ENCODE measurements around the gene ZNF346.

The ZNF346 gene

DNA sequence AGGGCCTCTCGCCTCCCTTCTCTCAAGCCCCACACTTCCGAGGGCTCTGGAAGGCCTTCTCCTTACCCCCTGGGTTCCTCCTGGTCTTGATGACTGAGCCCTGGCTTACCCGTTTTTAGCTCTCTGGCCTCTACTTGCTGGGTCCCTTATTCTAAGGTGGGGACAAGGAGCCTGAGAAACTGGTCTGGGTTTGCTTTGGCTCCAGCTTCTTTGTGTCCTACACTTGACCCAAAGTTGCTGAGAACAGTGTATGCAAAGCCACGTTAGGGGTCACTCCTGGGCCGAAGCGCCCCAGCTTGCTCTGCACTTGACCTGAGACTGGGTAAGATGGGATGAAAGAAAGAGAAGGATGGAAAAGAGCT is 788 bp downstream of the ZNF346 start:
- Histone ChIP-seq H3K4me1 (peaks cover 14 to 30% (median 26%) of the 10 kb centered on the region in 10 experiments), H3K4me3 (peak overlapping the region; percentile 88 to 100 (median 94)), H3K4me2 (peak overlapping the region; percentile 81 to 97 (median 92)), H3K36me3 (peaks cover 6 to 41% (median 26%) of the 10 kb centered on the region in 11 experiments; a peak in 18 of 22 replicates), H4K20me1 (peaks cover 0 to 23% (median 0%) of the 10 kb centered on the region in 11 experiments; a peak in 3 of 22 replicates), H3K27me3 (no peaks in the 10 kb centered on the region), H3K9ac (peak overlapping the region; percentile 89 to 98 (median 95)), H3K9me3 (replicated peaks in 1 of 11) (no peaks in the 10 kb centered on the region), H3K27ac (peak overlapping the region in 10 of 11 experiments; percentile 82 to 95 (median 90); a peak in 20 of 22 replicates)
- TF ChIP-seq Cebpa-rat (IDR thresholded peaks at IDR 0.05): no peak

DNA sequence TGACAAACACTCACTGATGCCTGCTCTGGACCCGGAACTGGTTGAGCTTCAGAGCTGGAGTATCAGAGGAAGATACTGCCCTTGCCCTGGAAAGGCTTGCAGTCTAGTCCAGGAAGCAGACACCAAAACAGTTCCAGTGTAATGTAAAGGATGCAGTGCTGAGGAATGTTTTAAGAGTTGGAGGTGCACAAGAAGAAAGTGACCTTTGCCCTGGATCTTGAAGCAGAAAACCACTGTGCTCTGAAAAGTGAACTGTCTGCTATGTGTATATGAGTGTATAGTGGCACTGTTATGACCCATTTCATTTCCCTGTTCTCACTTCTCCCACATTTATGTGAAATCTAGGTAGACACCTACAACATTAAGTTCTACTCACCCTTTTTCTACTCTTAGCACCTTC is 2.1 kb downstream of the ZNF346 start:
- peak overlapping the region in 9 of 11 experiments; percentile 3 to 32 (median 17); a peak in 10 of 22 replicates for H3K4me2 ChIP-seq
- H3K27me3 ChIP-seq: no peaks in the 10 kb centered on the region
- peaks cover 10 to 51% (median 34%) of the 10 kb centered on the region in 11 experiments for H3K36me3 ChIP-seq
- H3K27ac ChIP-seq: no peak overlapping the region
- H3K4me3 ChIP-seq: no peak overlapping the region
- H3K9me3 ChIP-seq (replicated peaks in 1 of 11): peaks cover 0 to 8% (median 7%) of the 10 kb centered on the region in 11 experiments; a peak in 11 of 22 replicates
- H3K9ac ChIP-seq: no peak overlapping the region
- TF ChIP-seq Cebpa-rat (IDR thresholded peaks at IDR 0.05): no peak
- peaks cover 14 to 30% (median 26%) of the 10 kb centered on the region in 10 experiments for H3K4me1 ChIP-seq
- H4K20me1 ChIP-seq: peaks cover 0 to 26% (median 0%) of the 10 kb centered on the region in 11 experiments; a peak in 3 of 22 replicates

DNA sequence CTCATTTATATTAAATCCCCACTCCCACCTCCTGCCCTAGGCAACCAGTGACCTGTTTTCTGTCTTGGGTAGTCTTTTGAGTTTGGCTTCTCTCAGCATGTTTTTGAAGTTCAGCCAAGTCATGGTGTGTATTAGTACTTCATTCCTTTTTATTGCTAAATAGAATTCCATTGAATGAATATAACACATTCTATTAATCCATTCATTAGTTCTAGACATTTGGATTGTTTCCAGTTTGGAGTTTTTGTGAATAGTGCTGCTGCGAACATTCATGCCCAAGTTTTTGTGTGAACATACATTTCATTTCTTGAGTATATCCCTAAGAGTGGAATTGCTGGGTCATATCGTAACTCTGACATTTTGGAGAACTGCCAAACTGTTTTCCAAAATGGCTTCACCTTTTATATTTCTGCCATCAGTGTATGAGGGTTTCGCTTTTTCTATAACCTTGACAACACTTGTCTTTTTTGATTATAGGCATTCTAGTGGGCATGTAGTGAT is 2.7 kb downstream of the ZNF346 start:
- Histone ChIP-seq H3K4me2 (peak overlapping the region in 7 of 11 experiments; percentile 3 to 32 (median 10); a peak in 5 of 22 replicates), H3K27ac (no peak overlapping the region), H3K4me3 (no peak overlapping the region), H4K20me1 (peaks cover 0 to 26% (median 0%) of the 10 kb centered on the region in 11 experiments; a peak in 3 of 22 replicates), H3K36me3 (peaks cover 12 to 57% (median 38%) of the 10 kb centered on the region in 11 experiments), H3K4me1 (peaks cover 14 to 30% (median 26%) of the 10 kb centered on the region in 10 experiments), H3K27me3 (no peaks in the 10 kb centered on the region), H3K9ac (no peak overlapping the region), H3K9me3 (replicated peaks in 1 of 11) (peaks cover under 1 to 12% (median 10%) of the 10 kb centered on the region in 11 experiments; a peak in 13 of 22 replicates)
- TF ChIP-seq Cebpa-rat (IDR thresholded peaks at IDR 0.05): no peak

DNA sequence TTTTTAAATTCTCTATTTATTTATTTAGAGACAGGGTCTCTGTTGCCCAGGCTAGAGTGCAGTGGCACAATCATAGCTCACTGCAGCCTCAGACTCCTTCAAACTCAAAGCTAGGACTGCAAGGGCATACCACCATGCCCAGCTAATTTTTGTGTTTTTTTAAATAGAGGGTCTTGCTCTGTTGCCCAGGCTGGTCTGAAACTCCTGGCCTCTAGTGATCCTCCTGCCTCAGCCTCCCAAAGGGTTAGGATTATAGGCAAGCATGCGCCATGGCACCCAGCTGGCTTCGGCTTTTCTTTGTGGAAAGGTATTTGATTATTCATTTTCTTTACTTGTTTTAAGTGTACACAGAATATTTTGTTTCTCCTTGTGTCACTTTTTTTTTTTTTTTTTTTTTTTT is 5.2 kb downstream of the ZNF346 start:
- Histone ChIP-seq H4K20me1 (peaks cover 0 to 34% (median 0%) of the 10 kb centered on the region in 11 experiments; a peak in 3 of 22 replicates), H3K27me3 (no peaks in the 10 kb centered on the region), H3K4me2 (no peak overlapping the region), H3K36me3 (peaks cover 12 to 82% (median 61%) of the 10 kb centered on the region in 11 experiments), H3K4me1 (peaks cover 6 to 22% (median 15%) of the 10 kb centered on the region in 10 experiments; a peak in 19 of 20 replicates), H3K4me3 (no peak overlapping the region), H3K9me3 (replicated peaks in 1 of 11) (peaks cover 11 to 35% (median 31%) of the 10 kb centered on the region in 11 experiments; a peak in 21 of 22 replicates), H3K9ac (no peak overlapping the region), H3K27ac (no peak overlapping the region)
- no peak for TF ChIP-seq Cebpa-rat (IDR thresholded peaks at IDR 0.05)

DNA sequence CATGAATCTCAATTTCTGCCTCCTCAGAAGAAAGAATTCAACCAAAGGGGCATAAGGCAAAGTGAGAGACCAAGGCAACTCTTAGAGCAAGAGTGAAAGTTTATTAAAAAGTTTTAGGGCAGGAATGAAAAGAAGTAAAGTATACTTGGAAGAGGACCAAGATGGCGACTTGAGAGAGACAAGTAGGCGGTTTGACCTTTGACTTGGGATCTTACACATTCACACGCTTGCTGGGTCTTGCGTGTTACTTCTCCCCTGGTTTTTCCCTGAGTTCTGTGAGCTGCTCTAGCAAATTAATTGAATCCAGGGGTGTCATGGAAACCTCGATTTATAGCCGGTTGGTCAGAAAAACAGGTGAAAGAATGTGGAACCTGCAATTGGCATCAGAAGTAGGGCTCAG is 7.0 kb downstream of the ZNF346 start:
- no peak for TF ChIP-seq Cebpa-rat (IDR thresholded peaks at IDR 0.05)
- Histone ChIP-seq H4K20me1 (peaks cover 0 to 39% (median 0%) of the 10 kb centered on the region in 11 experiments; a peak in 6 of 22 replicates), H3K27me3 (no peaks in the 10 kb centered on the region), H3K4me2 (no peak overlapping the region), H3K9ac (no peak overlapping the region), H3K27ac (no peak overlapping the region), H3K4me1 (peaks cover 0 to 11% (median 4%) of the 10 kb centered on the region in 10 experiments; a peak in 8 of 20 replicates), H3K9me3 (replicated peaks in 1 of 11) (peaks cover 11 to 39% (median 31%) of the 10 kb centered on the region in 11 experiments; a peak in 21 of 22 replicates), H3K36me3 (peaks cover 12 to 96% (median 77%) of the 10 kb centered on the region in 11 experiments), H3K4me3 (no peak overlapping the region)

DNA sequence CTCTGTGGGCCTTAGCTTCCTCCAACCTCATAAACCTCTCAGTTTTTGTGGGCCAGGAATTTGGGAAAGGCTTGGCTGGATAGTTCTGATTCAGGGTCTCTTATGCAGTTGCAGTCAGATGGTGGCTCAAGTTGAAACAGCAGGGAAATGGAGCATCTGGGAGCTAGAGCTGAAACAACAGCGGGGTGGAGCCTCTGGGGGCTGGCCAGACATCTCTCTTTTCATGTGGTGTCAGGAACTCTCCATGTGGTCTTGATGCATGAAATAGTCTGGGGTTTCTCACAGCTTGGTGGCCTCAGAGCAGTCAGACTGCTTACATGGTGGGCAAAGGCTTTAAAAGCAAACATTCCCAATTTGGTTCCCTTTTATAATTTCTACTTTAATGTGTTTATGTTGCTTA is 13.5 kb downstream of the ZNF346 start:
- Histone ChIP-seq H4K20me1 (peaks cover 11 to 81% (median 30%) of the 10 kb centered on the region in 11 experiments; a peak in 15 of 22 replicates), H3K27me3 (no peaks in the 10 kb centered on the region), H3K9me3 (replicated peaks in 1 of 11) (peaks cover 3 to 22% (median 12%) of the 10 kb centered on the region in 11 experiments; a peak in 21 of 22 replicates), H3K4me2 (peak overlapping the region in 9 of 11 experiments; percentile 11 to 73 (median 47); a peak in 17 of 22 replicates), H3K36me3 (peaks cover 4 to 86% (median 63%) of the 10 kb centered on the region in 11 experiments), H3K4me3 (no peak overlapping the region), H3K9ac (no peak overlapping the region), H3K27ac (no peak overlapping the region), H3K4me1 (peaks cover 0 to 40% (median 30%) of the 10 kb centered on the region in 10 experiments; a peak in 17 of 20 replicates)
- TF ChIP-seq Cebpa-rat (IDR thresholded peaks at IDR 0.05): no peak

DNA sequence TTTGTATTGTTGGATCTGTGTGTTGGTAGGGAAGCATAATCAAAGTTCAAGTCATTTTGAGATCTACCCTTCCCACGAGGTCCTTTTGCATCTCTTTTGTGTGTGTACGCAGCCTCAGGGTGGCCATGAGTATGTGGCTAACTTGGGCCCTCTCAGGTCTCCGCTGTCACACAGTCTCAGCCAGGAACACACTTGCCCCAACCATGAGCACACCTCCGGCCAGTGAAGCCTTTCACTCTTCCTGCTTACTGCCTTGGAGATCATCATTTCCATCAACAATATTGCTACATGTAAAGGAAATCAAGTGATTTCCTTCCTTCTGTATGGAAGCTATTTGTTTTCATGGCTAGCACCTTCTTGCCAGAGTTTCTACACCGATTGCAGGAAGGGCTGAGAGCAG is 13.9 kb downstream of the ZNF346 start:
- Histone ChIP-seq H3K4me3 (no peak overlapping the region), H3K9me3 (replicated peaks in 1 of 11) (peaks cover 0 to 17% (median 8%) of the 10 kb centered on the region in 11 experiments; a peak in 17 of 22 replicates), H3K4me1 (peaks cover 0 to 40% (median 30%) of the 10 kb centered on the region in 10 experiments; a peak in 17 of 20 replicates), H4K20me1 (peaks cover 11 to 85% (median 30%) of the 10 kb centered on the region in 11 experiments; a peak in 15 of 22 replicates), H3K27ac (no peak overlapping the region), H3K9ac (0 out of 22 replicates have a peak overlapping the region, but pooled peaks of 1 of the 11 experiments have one; percentile 12), H3K36me3 (peaks cover 9 to 86% (median 63%) of the 10 kb centered on the region in 11 experiments), H3K27me3 (no peaks in the 10 kb centered on the region), H3K4me2 (peak overlapping the region in 9 of 11 experiments; percentile 11 to 73 (median 47); a peak in 16 of 22 replicates)
- no peak for TF ChIP-seq Cebpa-rat (IDR thresholded peaks at IDR 0.05)

DNA sequence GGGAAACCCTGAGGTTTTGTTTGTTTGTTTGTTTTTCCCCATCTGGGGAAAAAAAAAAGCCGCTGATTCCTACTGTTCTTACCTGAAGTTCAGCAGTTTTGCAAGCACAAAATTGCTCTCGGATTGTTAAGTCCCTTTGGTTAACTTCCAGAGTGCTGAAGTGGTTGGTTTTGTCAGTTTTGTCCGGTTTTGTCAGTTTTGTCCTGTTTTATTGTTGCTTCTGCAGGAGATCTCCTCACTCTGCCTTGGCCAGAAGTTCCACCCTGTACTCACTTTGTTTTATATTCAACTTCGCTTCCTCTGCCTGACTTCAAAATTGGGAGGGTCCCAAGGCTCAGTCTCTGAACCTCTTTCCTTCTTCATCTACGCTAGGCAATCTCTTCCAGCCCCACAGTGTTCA is 14.4 kb downstream of the ZNF346 start:
- peak overlapping the region in 5 of 11 experiments; percentile 31 to 73 (median 55); a peak in 1 of 22 replicates for H3K4me2 ChIP-seq
- peaks cover 11 to 88% (median 30%) of the 10 kb centered on the region in 11 experiments; a peak in 15 of 22 replicates for H4K20me1 ChIP-seq
- peaks cover 0 to 40% (median 30%) of the 10 kb centered on the region in 10 experiments; a peak in 17 of 20 replicates for H3K4me1 ChIP-seq
- H3K4me3 ChIP-seq: no peak overlapping the region
- H3K36me3 ChIP-seq: peaks cover 14 to 86% (median 63%) of the 10 kb centered on the region in 11 experiments
- H3K27ac ChIP-seq: no peak overlapping the region
- H3K9me3 ChIP-seq (replicated peaks in 1 of 11): peaks cover 0 to 12% (median 5%) of the 10 kb centered on the region in 11 experiments; a peak in 9 of 22 replicates
- H3K27me3 ChIP-seq: no peaks in the 10 kb centered on the region
- H3K9ac ChIP-seq: 0 out of 22 replicates have a peak overlapping the region, but pooled peaks of 1 of the 11 experiments have one; percentile 12
- no peak for TF ChIP-seq Cebpa-rat (IDR thresholded peaks at IDR 0.05)

Measured in BLaER1 treated with 17β-estradiol and CSF1 and Interleukin-3, amounts not matched to agents 10 nM and 100 nM (cell line).